Daoy (cell line): ENCODE measurements around the gene NOL9. TPM values are rescaled to one million over a fixed set of nuclear protein-coding genes. Genes with fewer than 3 reads are reported as not detected.

ENCODE experiments used
- total RNA-seq: library from RNA; depleted of rRNA; stranded (reverse); fragments of >200 nt; shearing (Covaris generic); gene quantifications from 2 replicates; pipeline ENCODE4 v1.2.3, GENCODE V29; 2014; rRNA removed

The NOL9 gene
- total RNA-seq, 1 experiment from 2014 or later = 29.9 TPM

Other genes starting within 250 kb of the NOL9 start
- gene ACOT7, start 160.7 kb downstream of the NOL9 start, total RNA-seq = 41.9 and 45.1 TPM in 2 replicates
- gene HES2, start 134.6 kb downstream of the NOL9 start, total RNA-seq = 0.27 TPM in 1 of 2 replicates, not detected in the other
- not detected in 2 replicates for gene ESPN, start 129.7 kb downstream of the NOL9 start, total RNA-seq
- gene TNFRSF25, start 88.3 kb downstream of the NOL9 start, total RNA-seq = 2.0 and 3.5 TPM in 2 replicates
- gene PLEKHG5, start 62.8 kb downstream of the NOL9 start, total RNA-seq = 8.1 and 8.4 TPM in 2 replicates
- not detected in 2 replicates for gene TAS1R1, start 794 bp upstream of the NOL9 start, total RNA-seq
- gene ZBTB48, start 25.5 kb upstream of the NOL9 start, total RNA-seq = 18.9 and 19.7 TPM in 2 replicates
- gene KLHL21, start 48.4 kb upstream of the NOL9 start, total RNA-seq = 48.2 and 48.7 TPM in 2 replicates
- 13.6 and 17.0 TPM in 2 replicates for gene PHF13, start 59.2 kb upstream of the NOL9 start, total RNA-seq
- gene THAP3, start 70.4 kb upstream of the NOL9 start, total RNA-seq = 14.9 and 27.2 TPM in 2 replicates
- 45.7 and 48.3 TPM in 2 replicates for gene DNAJC11, start 147.3 kb upstream of the NOL9 start, total RNA-seq
- gene CAMTA1, start 230.9 kb upstream of the NOL9 start, total RNA-seq = 76.0 and 105 TPM in 2 replicates